ENCODE results near the gene WDR81.

GRCh38 chr17:1711804-1712203 lies 12.7 kb upstream of the WDR81 start:
- TF ChIP-seq, protein P1, sequence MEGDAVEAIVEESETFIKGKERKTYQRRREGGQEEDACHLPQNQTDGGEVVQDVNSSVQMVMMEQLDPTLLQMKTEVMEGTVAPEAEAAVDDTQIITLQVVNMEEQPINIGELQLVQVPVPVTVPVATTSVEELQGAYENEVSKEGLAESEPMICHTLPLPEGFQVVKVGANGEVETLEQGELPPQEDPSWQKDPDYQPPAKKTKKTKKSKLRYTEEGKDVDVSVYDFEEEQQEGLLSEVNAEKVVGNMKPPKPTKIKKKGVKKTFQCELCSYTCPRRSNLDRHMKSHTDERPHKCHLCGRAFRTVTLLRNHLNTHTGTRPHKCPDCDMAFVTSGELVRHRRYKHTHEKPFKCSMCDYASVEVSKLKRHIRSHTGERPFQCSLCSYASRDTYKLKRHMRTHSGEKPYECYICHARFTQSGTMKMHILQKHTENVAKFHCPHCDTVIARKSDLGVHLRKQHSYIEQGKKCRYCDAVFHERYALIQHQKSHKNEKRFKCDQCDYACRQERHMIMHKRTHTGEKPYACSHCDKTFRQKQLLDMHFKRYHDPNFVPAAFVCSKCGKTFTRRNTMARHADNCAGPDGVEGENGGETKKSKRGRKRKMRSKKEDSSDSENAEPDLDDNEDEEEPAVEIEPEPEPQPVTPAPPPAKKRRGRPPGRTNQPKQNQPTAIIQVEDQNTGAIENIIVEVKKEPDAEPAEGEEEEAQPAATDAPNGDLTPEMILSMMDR (conservative IDR thresholded peaks at IDR 0.05; ENCODE audit: low read depth, low read length) = no peak
- no peak for TF ChIP-seq EZH2 (IDR thresholded peaks at IDR 0.05; ENCODE audit: borderline replicate concordance, low read depth, low read length, poor library complexity, severe bottlenecking)
